ENCODE results near the gene ZNF117.
"Not testable (repeated sequence)": the region's sequence is repeated elsewhere in the genome, so short reads cannot be mapped to it uniquely, and the experiment has no call there.

ZNF117 gene

DNA sequence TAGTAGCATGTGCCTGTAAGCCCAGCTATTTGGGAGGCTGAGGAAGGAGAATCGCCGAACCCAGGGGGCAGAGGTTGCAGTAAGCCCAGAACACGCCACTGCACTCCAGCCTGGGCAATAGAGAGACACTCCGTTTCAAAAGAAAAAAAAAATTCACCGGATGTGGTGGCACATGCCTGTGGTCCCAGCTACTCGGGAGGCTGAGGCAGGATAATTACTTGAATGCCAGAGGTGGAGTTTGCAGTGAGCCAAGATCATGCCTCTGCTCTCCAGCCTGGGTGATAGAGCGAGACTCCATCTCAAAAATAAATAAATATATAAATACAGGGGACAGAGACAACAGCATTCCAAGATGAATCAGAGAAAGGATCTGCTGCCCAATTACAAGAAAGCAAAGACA is 19.0 kb upstream of the ZNF117 start:
- not testable (repeated sequence) for H3K9me3 ChIP-seq (ENCODE audit: control insufficient read depth, low read length)

GRCh38 chr7:65009394-65009793 is 18.6 kb upstream of the ZNF117 start:
- H3K27ac ChIP-seq; H3K36me3 ChIP-seq (ENCODE audit: control insufficient read depth, insufficient read depth, low read length); H3K27me3 ChIP-seq (ENCODE audit: control insufficient read depth, insufficient read depth, low read length); H3K79me2 ChIP-seq; H3K4me2 ChIP-seq (ENCODE audit: low read length); H3K9me3 ChIP-seq (ENCODE audit: control insufficient read depth, low read length); H2AFZ ChIP-seq; H3K4me3 ChIP-seq (ENCODE audit: low read depth, low read length); H3K9ac ChIP-seq: not testable (repeated sequence)
- H3K4me1 ChIP-seq = peaks cover 11% of the 10 kb centered on the region

More for the DNA sequence above, 19.0 kb upstream of the ZNF117 start:
- H3K27ac ChIP-seq; H3K36me3 ChIP-seq (ENCODE audit: control insufficient read depth, insufficient read depth, low read length); H3K4me2 ChIP-seq (ENCODE audit: low read length); H3K9ac ChIP-seq; H3K4me1 ChIP-seq; H3K27me3 ChIP-seq (ENCODE audit: control insufficient read depth, insufficient read depth, low read length); H3K4me3 ChIP-seq (ENCODE audit: low read depth, low read length); H3K79me2 ChIP-seq: not testable (repeated sequence)
- peak overlapping the region; percentile 22 for H2AFZ ChIP-seq

DNA sequence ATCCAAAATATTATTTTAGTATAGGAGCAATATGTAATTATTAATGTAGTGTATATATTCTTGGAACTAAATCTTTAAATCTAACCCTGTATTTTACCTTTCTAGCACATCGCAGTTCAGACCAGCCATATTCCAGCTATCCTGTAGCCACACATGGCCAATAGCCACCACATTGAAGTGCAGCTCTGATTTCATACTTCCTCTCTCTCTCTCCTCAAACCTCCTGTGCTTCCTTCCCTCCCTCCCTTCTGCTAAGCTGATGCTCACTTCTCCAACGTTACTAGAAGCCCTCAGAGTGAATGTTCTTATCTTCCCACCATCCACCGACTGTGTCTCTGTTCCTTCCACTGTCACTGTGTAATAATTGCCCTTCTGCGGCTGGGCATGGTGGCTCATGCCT is 16.2 kb upstream of the ZNF117 start:
- H3K27me3 ChIP-seq (ENCODE audit: control insufficient read depth, insufficient read depth, low read length); H3K79me2 ChIP-seq; H3K9ac ChIP-seq; H3K36me3 ChIP-seq (ENCODE audit: control insufficient read depth, insufficient read depth, low read length); H3K9me3 ChIP-seq (ENCODE audit: control insufficient read depth, low read length): not testable (repeated sequence)
- H2AFZ ChIP-seq = peak overlapping the region; percentile 77
- peaks cover 14% of the 10 kb centered on the region for H3K4me1 ChIP-seq
- H3K4me3 ChIP-seq (ENCODE audit: low read depth, low read length) = peak overlapping the region; percentile 93
- H3K27ac ChIP-seq = peak overlapping the region; percentile 73
- H3K4me2 ChIP-seq (ENCODE audit: low read length) = peak overlapping the region; percentile 66

GRCh38 chr7:65006094-65006992 is 15.5 kb upstream of the ZNF117 start, which contains the start of gene ERV3-1:
ERV3-1 (minus strand) TSS chr7:65006687; CDS start chr7:64993026, 13,661 bp downstream.
- no peaks in the 10 kb centered on the region for H3K36me3 ChIP-seq (ENCODE audit: control insufficient read depth, insufficient read depth, low read length)
- peak within 1 kb of the TSS; percentile 22 for H3K9ac ChIP-seq
- H3K4me1 ChIP-seq = peaks cover 17% of the 10 kb centered on the region
- H3K4me3 ChIP-seq (ENCODE audit: low read depth, low read length) = peak within 1 kb of the TSS; percentile 93
- TF ChIP-seq CTCF (IDR thresholded peaks at IDR 0.05) = no peak
- H3K4me2 ChIP-seq (ENCODE audit: low read length) = peak within 1 kb of the TSS; percentile 87
- no peaks in the 10 kb centered on the region for H3K9me3 ChIP-seq (ENCODE audit: control insufficient read depth, low read length)
- peaks cover 8% of the 10 kb centered on the region for H3K79me2 ChIP-seq
- H3K27me3 ChIP-seq (ENCODE audit: control insufficient read depth, insufficient read depth, low read length) = no peaks in the 10 kb centered on the region
- H2AFZ ChIP-seq = peak within 1 kb of the TSS; percentile 77
- H3K27ac ChIP-seq = peak within 1 kb of the TSS; percentile 73

DNA sequence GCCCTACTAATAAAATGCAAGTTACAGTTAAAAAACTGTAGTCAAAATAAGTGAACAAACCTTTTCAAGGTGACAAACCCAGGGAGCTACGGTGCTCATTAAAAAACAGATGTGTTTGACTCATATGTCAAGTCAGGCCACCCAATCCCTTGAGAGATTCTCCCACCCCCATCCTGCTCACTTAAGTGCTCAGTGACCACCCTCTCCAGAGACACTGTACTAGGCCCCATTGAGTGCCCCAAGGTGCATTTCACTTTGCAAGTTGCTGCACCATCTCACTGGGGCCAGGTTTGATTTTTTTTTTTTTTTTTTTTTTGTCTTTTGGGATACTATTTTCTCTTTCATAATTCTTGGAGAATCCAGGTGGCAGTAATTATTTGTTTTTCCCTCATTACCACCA is 13.7 kb upstream of the ZNF117 start:
- no peak overlapping the region for H3K9ac ChIP-seq
- peak overlapping the region; percentile 3 for H3K27ac ChIP-seq
- H3K4me2 ChIP-seq (ENCODE audit: low read length) = peak overlapping the region; percentile 30
- H2AFZ ChIP-seq = no peak overlapping the region
- no peak overlapping the region for H3K4me3 ChIP-seq (ENCODE audit: low read depth, low read length)
- no peaks in the 10 kb centered on the region for H3K36me3 ChIP-seq (ENCODE audit: control insufficient read depth, insufficient read depth, low read length)
- peaks cover 8% of the 10 kb centered on the region for H3K79me2 ChIP-seq
- TF ChIP-seq CTCF (IDR thresholded peaks at IDR 0.05) = no peak
- peaks cover 20% of the 10 kb centered on the region for H3K4me1 ChIP-seq
- H3K27me3 ChIP-seq (ENCODE audit: control insufficient read depth, insufficient read depth, low read length) = no peaks in the 10 kb centered on the region
- H3K9me3 ChIP-seq (ENCODE audit: control insufficient read depth, low read length) = no peaks in the 10 kb centered on the region

DNA sequence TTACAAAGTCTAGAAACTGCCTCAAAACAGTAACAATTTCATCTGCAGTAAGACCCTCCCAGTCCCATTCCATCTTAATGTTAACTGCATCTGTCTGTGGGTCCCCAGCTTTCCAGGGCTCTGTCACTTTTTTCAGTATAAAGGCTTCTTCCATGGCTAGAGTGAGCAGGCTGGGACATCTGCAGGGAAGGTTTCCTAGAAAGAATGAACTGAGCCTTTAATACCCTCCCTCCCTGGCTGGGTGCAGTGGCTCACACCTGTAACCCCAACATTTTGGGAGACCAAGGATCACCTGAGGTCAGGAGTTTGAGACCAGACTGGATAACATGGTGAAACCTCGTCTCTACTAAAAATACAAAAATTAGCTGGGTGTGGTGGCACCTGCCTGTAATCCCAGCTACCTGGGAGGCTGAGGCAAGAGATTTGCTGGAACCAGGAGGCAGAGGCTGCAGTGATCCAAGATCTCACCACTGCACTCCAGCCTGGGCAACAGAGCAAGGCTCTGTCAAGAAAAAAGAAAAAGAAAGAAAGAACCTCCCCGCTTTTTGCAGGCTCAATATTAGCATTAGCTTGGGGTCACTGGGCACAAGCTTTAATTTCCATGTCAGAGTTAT is 12.2 kb upstream of the ZNF117 start:
- Histone ChIP-seq H3K4me3 (ENCODE audit: low read depth, low read length) (no peak overlapping the region), H3K4me1 (peaks cover 29% of the 10 kb centered on the region), H3K27ac (no peak overlapping the region)

More for the DNA sequence above, 12.2 kb upstream of the ZNF117 start:
- Histone ChIP-seq H3K36me3 (ENCODE audit: control insufficient read depth, insufficient read depth, low read length) (no peaks in the 10 kb centered on the region), H3K9ac (no peak overlapping the region), H3K4me2 (ENCODE audit: low read length) (no peak overlapping the region), H2AFZ (no peak overlapping the region), H3K9me3 (ENCODE audit: control insufficient read depth, low read length) (no peaks in the 10 kb centered on the region), H3K27me3 (ENCODE audit: control insufficient read depth, insufficient read depth, low read length) (no peaks in the 10 kb centered on the region), H3K79me2 (peaks cover 8% of the 10 kb centered on the region)
- no peak for TF ChIP-seq CTCF (IDR thresholded peaks at IDR 0.05)

Measured in parathyroid adenoma (tissue), 2 donors.